Prostate gland (tissue), 2 donors: ENCODE measurements around the gene DNA2.

Source experiments
- POLR2AphosphoS5 ChIP-seq: sonication (generic); formaldehyde crosslinking; IDR thresholded peaks from one replicate; pipeline ENCODE4 v1.6.1; 2017; ENCODE audit warnings: antibody characterized with exemption
- TF ChIP-seq, protein P1 (sequence below), 4 experiments: fragments of 200-600 bp in 2 of 4; fragments of 450-650 bp in 2 of 4; sonication (generic) in 2 of 4; IDR thresholded peaks; 1 replicate in 3 of 4; 2 replicates in 1 of 4; pipeline ENCODE4 v1.5.1; 2016 to 2019; ENCODE audit warnings: antibody characterized with exemption in 4 of 4, mild to moderate bottlenecking in 2 of 4, moderate library complexity in 2 of 4

DNA sequence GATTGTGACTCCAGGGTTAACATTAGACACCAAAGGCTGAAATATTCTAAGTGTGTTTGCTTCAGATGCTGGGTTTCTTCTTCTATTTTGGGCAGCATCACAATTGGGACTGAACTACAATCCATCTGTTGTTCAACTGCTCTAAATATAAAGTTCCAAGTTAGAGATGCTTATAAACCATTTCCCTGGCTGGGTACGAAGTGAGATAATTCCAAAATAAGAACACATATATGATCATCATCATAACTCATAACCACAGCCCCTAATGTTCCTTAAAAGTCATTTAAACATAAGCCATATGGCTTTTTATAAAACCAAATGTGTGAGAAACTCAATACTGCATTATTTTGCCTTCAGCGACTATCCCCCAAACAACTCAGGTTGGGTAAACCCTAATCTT, 28.8 kb downstream of the DNA2 start:
- TF ChIP-seq, protein P1, sequence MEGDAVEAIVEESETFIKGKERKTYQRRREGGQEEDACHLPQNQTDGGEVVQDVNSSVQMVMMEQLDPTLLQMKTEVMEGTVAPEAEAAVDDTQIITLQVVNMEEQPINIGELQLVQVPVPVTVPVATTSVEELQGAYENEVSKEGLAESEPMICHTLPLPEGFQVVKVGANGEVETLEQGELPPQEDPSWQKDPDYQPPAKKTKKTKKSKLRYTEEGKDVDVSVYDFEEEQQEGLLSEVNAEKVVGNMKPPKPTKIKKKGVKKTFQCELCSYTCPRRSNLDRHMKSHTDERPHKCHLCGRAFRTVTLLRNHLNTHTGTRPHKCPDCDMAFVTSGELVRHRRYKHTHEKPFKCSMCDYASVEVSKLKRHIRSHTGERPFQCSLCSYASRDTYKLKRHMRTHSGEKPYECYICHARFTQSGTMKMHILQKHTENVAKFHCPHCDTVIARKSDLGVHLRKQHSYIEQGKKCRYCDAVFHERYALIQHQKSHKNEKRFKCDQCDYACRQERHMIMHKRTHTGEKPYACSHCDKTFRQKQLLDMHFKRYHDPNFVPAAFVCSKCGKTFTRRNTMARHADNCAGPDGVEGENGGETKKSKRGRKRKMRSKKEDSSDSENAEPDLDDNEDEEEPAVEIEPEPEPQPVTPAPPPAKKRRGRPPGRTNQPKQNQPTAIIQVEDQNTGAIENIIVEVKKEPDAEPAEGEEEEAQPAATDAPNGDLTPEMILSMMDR (IDR thresholded peaks at IDR 0.05) = no peak
- no peak for TF ChIP-seq POLR2AphosphoS5
